NCI-H2196 (cell line): ENCODE measurements around the gene SLC25A43.
A peak's percentile ranks its signal among the peaks of the same experiment; 100 is the strongest.
"Not testable (repeated sequence)": the region's sequence is repeated elsewhere in the genome, so short reads cannot be mapped to it uniquely, and the experiment has no call there.

Experiments
- DNase-seq: peaks from one replicate; lab custom pipeline; 2025; ENCODE audit not compliant: unreplicated experiment; lab: John Stamatoyannopoulos, UW

The SLC25A43 gene

DNA sequence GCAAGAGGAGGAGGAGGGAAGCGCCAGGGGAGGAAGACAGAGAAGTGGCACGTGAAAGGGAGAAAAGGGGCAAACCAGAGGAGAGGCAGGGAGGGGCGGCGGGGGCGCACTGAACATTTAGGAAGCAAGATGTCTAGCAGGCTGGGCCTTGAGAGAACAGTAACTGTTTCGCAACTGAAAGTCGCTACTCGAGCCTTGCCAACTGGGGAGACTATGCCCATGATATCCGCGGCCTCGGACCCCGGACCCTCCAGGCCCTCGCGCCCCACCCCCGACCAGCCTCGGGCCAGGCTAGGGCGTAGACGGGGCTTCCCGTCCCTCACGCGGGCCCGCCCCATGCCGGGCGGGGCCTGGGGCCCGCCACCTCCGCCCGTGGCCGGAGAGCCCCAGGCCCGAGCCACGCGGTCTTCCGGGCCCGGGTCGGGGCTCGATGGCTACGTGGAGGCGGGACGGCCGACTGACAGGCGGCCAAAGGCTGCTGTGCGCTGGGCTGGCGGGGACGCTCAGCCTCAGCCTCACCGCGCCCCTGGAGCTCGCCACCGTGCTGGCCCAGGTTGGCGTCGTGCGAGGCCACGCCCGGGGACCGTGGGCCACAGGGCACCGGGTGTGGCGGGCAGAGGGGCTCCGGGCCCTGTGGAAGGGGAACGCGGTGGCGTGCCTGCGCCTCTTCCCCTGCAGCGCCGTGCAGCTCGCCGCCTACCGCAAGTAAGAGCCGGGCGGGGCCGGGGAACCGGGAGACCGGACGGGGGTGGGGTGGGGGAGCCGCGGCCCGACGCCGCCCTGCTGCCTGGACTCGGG is at the start of gene SLC25A43:
SLC25A43 (plus strand) TSS at position 363 of the 798 bp plus-strand sequence; CDS start at position 431, 68 bp downstream.
- DNase-seq, result peak; percentile 8

DNA sequence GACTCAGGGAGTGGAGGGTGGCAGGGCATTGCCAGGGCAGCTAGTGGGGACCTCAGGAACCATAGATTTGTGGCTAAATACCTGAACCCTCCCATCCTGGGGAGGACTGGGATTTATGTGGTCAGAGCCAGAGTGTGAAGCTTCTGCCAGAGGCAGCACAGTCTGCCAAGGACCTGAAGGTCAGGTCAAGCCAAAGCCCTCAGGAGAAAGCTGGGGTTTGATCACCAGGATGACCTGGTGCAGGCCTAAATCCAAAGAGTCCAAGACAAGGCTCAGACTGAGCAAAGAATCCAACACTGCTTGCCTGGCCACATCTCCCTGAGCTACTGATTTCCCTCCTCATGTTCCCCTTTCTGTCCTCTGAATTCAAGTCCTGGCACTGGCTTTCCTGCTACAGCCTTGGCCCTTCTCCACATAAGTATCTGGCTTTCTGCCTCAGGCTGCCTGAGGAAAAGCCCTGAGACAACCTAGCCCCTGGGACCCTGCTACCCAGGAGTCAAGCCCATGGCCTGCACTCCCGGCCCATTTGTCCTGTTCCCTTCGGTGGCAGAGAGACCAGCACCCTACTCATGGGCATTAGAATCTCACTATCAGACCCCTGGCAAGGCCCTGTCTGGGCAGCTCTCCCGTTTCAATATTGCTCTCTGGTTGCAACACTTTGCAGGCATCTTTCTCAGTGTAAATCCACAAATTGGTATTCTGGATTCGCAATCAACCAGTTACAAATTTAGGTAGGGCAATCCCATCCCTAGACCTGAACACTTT is 39.3 kb upstream of the SLC25A43 start:
- no peak for DNase-seq

DNA sequence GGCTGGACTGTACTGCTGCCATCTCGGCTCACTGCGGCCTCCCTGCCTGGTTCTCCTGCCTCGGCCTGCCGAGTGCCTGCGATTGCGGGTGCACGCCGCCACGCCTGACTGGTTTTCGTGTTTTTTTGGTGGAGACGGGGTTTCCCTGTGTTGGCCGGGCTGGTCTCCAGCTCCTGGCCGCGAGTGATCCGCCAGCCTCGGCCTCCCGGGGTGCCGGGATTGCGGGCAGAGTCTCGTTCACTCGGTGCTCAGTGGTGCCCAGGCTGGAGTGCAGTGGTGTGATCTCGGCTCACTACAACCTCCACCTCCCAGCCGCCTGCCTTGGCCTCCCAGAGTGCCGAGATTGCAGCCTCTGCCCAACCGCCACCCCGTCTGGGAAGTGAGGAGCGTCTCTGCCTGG is 37.7 kb upstream of the SLC25A43 start:
- not testable (repeated sequence) for DNase-seq

DNA sequence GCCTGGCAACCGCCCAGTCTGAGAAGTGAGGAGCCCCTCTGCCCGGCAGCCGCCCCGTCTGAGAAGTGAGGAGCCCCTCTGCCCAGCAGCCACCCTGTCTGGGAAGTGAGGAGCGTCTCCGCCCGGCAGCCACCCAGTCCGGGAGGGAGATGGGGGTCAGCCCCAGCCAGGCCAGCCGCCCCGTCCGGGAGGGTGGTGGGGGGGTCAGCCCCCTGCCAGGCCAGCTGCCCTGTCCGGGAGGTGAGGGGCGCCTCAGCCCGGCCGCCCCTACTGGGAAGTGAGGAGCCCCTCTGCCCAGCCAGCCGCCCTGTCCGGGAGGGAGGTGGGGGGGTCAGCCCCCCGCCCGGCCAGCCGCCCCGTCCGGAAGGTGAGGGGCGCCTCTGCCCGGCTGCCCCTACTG is 37.1 kb upstream of the SLC25A43 start:
- not testable (repeated sequence) for DNase-seq

DNA sequence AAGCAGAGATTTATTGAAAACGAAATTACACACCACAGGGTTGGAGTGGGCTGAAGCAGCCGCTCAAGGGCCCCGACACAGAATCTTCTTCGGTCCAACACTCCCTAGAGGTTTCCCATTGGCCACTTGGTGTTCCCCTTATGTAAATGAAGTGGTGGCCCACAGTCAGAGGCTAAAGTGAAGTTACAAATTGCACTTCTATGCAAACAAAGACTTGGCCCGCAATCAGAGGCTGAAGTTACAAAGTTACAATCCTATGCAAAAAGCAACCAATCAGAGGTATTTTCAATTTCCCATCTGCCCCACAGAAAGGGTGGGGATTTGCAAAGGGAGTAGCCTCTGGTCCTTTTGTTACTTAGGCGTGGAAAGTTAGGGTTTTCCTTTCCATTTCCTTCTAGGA is 35.7 kb upstream of the SLC25A43 start:
- DNase-seq, result no peak

DNA sequence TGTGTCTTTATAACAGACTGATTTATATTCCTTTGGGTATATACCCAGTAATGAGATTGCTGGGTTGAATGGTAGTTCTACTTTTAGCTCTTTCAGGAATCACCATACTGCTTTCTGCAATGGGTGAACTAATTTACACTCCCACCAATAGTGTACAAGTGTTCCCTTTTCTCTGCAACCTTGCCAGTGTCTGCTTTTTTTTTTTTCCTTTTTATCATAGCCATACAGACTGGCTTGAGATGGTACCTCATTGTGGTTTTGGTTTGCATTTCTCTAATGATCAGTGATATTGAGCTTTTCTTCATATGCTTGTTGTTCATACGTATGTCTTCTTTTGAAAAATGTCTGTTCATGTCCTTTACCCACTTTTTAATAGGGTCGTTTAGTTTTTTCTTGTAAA is 27.3 kb upstream of the SLC25A43 start:
- DNase-seq, result not testable (repeated sequence)

DNA sequence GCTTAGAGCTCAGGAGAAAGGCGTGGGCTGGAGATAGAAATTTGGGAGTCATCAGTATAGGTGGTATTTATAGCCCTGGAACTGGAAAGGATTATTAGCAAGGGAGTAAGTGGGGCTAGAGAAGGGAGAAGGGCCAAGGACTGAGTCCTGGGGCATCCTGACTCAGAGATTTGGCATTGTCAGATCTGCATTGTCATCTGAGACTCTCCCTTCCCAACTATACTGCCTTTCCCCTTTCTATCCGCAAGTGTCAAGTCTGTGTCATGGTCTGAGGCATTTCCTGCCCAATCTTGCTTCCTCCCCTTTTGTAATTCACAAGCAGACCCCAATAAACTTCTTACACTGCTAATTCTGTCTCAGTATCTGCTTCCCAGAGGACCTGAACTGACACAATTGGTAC is 24.4 kb upstream of the SLC25A43 start:
- no peak for DNase-seq

DNA sequence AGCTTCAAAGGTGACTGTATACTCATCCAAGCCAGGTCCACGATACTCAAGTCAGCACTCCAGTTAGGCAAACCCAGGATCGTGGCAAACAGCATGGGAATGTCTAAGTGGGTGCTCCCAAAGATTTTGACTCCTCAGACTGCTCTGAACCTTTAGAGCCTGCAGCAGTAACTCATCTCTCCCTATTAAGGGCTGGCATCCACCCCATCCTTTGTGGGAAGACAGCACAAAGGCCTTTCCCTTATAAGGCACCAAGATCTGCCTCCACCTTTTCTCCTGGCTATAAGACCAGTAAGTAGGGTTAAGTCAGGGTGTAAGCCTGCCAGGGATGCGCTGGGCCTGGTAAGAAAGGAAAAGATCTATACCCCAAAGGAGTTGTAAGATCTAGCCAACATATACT is 23.6 kb upstream of the SLC25A43 start:
- DNase-seq, result no peak

DNA sequence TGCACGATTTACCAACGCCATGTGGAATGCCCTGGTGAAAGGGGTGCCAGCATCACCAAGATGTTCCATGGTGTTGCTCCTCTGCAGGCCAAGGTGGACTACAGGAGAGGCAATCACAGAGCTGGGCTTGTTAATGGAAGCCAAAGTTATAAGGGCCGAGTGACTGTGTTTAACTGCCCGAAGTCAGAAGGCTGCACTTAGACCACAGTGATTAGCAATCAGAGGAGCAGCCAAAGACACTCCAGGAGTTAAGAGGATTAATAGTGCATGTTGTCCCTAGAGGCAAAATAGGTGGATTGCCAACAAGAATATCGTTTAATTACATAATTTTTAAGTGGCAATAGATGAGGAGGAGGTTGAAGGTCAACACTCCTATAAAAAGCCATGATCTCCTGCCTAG is 22.8 kb upstream of the SLC25A43 start:
- no peak for DNase-seq

DNA sequence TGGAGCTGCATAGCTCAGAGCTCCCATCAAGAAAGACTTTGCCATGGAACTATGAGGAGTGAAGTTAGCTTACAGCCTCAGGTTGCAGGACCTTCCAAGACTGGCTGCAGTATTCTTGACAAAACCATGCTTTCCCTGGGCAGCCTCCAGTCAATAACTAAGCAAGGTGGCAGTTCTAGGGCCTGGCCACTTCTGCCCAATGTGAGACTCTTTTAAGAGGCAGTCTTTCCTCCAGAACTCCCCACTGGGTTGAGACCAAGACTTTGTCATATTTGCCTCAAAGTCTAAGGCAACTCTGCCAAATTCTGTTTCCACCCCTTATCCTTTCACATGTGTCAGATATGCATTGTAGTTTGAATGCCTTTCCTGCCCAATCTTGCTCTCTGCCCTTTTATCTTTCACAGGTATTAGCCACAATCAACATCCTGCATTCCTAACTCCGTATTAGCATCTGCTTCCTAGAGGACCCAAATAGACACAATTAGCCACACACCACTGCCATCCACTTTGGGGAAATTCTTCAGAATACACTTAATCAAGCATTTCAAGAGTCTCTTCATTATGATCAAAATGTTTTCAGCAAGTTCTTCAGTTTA is 17.7 kb upstream of the SLC25A43 start:
- DNase-seq, result no peak

DNA sequence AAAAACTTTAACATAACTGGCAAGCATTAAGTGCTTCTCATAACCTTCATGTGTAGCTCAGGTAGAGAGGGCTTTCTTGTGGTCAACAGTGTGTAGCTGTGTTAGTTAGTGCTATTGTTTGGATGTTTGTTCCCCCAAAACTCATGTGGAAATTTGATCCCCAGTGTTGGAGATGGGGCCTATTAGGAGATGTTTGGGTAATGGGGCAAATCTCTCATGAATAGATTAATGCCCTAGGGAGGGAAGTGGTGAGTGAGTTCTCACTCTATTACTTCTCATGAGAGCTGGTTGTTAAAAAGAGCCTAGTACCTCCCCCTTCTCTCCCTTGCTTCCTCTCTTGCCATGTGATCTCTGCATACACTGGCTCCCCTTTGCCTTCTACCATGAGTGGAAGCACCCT is 16.5 kb upstream of the SLC25A43 start:
- DNase-seq, result no peak

DNA sequence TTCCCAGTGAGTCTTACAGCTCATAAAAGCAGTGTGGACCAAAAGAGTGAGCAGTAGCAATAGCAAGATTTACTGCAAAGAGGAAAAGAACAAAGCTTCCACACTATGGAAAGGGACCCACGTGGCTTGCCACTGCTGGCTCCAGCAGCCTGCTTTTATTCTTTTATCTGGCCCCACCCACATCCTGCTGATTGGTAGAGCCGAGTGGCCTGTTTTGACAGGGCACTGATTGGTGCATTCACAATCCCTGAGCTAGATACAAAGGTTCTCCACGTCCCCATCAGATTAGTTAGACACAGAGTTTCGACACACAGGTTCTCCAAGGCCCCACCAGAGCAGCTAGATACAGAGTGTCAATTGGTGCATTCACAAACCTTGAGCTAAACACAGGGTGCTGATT is 12.5 kb upstream of the SLC25A43 start:
- DNase-seq, result not testable (repeated sequence)

DNA sequence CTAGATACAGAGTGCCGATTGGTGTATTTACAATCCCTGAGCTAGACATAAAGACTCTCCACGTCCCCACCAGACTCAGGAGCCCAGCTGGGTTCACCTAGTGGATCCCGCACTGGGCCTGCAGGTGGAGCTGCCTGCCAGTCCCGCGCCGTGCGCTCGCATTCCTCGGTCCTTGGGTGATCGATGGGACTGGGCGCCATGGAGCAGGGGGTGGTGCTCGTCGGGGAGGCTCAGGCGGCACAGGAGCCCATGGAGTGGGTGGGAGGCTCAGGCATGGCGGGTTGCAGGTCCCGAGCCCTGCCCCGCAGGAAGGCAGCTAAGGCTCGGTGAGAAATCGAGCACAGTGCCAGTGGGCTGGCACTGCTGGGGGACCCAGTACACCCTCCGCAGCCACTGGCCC is 11.7 kb upstream of the SLC25A43 start:
- not testable (repeated sequence) for DNase-seq

DNA sequence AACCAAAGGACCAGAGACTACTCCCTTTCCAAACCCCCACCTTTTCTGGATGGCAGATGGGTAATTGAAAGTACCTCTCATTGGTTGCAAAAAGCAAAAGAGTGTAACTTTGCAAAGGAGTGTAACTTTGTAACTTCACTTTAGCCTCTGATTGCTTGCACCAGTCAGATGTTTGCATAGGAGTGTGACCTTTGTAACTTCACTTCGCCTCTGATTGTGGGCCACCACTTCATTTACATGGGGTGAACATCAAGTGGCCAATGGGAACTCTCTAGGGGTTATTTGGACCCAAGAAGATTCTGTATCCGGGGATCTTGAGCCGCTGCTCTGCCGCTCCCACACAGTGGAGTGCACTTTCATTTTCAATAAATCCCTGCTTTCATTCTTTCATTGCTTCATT is 9.9 kb upstream of the SLC25A43 start:
- DNase-seq, result no peak

DNA sequence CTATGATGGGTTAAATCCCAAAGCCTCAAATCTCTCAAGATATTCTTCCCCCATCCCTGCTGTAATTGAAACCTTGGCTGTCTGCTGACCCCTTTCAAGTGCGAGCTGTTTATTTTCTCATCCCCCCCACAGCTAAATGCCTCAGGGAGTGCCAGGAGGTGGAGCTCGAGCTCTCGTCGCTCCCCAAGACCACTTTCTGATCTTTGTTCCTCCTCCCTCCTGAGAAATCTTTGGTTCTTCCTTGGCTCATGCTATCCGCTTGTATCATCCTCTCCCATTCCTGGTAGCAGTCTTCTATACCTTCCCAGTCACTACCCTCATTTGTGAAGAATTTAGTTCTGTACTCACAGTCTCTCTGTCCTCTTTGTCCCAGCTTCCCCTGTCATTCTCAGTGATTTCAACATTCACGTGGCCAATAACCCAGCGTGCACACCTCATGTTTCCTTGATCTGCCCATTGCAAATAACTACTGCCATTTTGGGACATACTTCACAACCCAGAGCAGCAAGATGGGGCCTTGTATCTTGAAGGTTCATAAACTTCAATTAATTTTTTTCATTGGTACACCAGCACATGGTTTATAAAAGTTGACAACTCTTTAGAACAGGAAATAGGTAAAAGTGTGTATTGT is 9.2 kb upstream of the SLC25A43 start:
- DNase-seq, result no peak

DNA sequence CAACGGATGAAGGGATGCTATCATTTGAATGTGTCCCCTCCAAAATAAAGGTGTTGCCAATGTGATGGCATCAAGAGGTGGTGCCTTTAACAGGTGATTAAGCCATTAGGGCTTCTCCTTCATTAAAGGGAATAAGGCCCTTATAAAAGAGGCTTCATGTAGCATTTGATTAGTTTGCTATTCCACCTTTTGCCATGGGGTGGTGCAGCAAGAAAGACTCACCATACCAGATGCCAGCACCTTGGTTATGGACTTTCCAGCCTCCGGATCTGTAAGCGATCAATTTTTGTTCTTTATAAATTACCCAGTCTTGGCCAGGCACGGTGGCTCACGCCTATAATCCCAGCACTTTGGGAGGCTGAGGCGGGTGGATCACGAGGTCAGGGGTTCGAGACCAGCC is 7.9 kb upstream of the SLC25A43 start:
- peak; percentile 10 for DNase-seq

DNA sequence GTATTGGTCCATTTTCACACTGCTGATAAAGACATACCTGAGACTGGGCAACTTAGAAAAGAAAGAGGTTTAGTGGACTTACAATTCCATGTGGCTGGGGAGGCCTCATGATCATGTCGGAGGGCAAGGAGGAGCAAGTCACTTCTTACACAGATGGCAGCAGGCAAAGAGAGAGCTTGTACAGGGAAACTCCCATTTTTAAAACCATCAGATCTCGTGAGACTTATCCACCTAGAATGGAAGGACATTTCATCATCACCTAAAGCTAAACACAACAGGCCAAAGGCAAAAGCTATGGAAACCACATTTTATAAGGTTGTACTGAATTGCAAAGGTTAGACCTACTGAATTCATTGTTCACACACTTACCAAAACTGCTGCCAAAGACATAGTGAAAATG is 6.0 kb upstream of the SLC25A43 start:
- DNase-seq, result no peak

DNA sequence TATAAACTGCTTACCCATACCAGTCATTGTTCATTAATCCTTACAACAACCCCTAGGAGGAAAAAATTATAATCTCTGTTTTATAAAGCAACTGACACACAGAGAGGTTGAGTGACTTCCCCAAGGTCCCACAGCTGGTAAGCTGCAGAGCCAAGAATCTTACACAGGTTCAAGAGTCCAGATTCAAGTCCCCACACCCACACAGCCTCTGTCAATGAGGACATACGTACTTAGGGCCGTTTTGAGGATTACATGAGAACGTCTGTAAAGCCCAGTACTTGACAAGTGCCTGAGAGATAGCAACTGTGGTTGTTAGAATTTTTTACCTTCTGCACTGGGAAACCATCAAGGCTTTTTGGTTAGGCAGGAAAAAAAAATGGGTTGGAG is 556 bp upstream of the SLC25A43 start:
- DNase-seq, result no peak

DNA sequence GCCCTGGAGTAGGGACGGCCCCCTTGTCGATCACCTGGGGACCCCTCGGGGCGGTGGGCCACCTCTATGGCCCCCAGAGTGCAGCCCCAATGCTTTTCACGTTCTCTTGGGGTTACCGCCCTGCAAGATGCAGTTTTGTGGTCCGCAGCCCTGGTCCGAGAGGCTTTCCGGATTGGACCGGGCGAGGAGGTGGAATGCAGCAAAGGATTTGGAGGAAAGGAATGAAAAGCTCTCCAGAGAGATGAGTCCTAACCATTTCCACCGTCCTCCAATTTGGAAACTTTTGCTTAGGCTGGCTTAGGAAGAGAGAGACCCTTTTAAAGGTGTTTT is 601 bp downstream of the SLC25A43 start:
- DNase-seq, result no peak

DNA sequence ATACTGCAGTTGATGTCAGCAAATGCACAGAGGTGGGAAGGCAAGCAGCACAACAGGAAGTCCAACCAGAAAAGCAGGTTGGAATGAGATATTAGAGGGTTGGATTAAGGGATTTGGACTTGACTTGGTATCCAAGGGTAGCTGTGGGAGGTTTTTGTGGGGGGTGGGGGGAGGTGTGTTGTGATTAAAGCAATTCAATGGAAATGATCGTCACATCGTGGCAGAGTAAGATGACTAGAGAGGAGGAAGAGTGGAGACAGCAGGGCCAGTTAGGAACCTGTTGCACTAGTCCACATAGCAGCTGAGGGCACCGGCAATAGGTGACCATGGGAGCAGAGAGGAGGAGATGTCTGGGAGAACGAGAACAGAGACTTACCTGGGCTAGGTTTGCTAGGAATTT is 2.4 kb downstream of the SLC25A43 start:
- no peak for DNase-seq

DNA sequence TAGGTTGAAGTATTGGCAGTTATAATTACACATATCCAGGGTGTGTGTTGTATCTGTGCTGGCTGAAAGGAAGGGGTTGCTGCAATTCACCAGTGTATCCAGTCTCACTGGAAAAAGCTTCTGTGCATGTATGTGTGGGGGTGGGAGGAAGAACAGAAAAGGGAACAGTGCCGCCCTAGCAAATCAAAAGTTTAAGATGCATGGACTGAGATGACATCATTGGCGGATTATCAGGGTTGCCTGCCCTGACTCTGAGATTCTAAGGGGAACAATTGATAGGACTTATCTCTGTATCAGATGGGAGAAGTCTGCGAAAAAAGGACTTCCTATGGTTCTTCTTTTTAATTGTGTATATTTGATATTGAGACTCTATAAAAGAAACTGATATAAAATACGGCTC is 3.5 kb downstream of the SLC25A43 start:
- DNase-seq, result no peak

DNA sequence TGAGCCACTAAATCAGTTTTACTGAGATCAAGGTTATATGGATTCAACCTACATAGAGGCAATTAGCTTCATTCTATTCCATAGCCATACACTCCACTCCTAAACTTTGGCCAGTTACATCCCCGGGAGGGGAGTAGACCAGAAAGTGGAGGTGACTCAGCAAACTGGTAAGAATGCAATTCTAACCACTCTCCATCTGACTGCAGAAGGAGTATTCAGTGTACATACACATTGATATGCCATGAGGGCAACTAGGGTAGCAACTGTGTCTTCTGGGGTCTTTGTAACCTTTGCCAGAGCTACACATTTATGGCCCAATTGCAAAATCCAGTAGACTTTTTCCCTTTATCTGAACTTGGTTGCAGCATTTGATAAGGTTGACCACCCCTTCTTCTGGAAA is 7.6 kb downstream of the SLC25A43 start:
- DNase-seq, result no peak
